UCSD-AML1 (cell line): ENCODE data around the gene ADGRA1.
"Not testable (repeated sequence)": the region's sequence is repeated elsewhere in the genome, so short reads cannot be mapped to it uniquely, and the experiment has no call there.

Source experiments
- DNase-seq: peaks from one replicate; lab custom pipeline; 2025; ENCODE audit not compliant: unreplicated experiment; lab: John Stamatoyannopoulos, UW

ADGRA1 gene, protein sequence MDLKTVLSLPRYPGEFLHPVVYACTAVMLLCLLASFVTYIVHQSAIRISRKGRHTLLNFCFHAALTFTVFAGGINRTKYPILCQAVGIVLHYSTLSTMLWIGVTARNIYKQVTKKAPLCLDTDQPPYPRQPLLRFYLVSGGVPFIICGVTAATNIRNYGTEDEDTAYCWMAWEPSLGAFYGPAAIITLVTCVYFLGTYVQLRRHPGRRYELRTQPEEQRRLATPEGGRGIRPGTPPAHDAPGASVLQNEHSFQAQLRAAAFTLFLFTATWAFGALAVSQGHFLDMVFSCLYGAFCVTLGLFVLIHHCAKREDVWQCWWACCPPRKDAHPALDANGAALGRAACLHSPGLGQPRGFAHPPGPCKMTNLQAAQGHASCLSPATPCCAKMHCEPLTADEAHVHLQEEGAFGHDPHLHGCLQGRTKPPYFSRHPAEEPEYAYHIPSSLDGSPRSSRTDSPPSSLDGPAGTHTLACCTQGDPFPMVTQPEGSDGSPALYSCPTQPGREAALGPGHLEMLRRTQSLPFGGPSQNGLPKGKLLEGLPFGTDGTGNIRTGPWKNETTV

DNA sequence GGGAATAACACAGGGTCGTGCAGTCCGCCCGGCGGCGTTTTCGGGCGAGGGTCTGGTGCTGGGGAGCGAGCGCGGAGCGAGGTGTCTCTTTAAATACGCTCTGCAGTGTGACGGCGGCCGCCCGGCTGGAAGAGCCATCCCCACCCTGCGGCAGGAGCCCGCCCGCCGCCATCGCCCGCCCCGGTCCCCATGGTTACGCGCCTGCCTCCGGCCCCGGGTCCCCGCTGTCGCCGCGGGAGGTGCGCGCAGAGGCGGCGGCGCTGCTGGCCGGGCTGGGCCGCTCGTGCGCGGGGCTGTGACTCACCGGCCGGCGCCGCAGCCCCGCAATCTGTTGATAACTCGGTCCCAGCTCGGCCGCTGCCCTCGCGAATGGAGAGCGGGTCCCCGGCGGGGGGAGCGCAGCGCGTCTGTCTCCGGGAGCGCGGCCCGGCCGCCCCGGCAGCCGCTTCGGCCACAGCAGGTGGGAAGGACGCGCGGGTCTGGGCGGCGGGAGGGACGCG is at the start of gene ADGRA1:
ADGRA1 (plus strand) TSS at position 246 of the 500 bp plus-strand sequence. CDS start 986 bp downstream, outside the sequence.
- DNase-seq: no peak

- DNase-seq: no peak
Observed at GRCh38 chr10:133038036-133038823, 49.5 kb upstream of the ADGRA1 start.

GRCh38 chr10:133039107-133039802 is 48.5 kb upstream of the ADGRA1 start:
- no peak for DNase-seq

DNA sequence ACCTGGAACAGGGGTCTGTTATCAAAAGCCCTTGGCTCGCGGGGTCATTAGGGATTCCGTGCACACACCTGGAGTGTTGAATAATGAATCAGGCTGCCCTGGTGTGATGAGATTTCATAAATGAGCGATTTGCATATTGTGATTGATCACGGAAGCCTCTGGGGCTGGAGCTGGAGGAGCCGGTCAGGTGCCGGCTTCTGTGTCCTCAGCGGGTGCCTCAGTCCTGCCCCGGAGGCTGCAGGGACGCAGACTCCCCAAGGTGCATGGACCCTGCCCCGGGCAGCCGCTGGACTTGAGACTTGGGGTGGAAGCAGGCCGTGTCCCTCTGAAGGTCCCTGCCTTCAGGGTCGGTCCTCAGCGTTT is 47.9 kb upstream of the ADGRA1 start:
- no peak for DNase-seq

- no peak for DNase-seq
Observed at GRCh38 chr10:133040198-133040597, 47.5 kb upstream of the ADGRA1 start.

- DNase-seq: no peak
Observed at GRCh38 chr10:133041101-133041500, 46.6 kb upstream of the ADGRA1 start.

GRCh38 chr10:133042061-133042460 is 45.7 kb upstream of the ADGRA1 start:
- no peak for DNase-seq

GRCh38 chr10:133042816-133043215 is 44.9 kb upstream of the ADGRA1 start:
- DNase-seq: no peak

GRCh38 chr10:133043541-133044225 is 44.0 kb upstream of the ADGRA1 start:
- DNase-seq: no peak

- no peak for DNase-seq
Observed at GRCh38 chr10:133044401-133044811, 43.3 kb upstream of the ADGRA1 start.

DNA sequence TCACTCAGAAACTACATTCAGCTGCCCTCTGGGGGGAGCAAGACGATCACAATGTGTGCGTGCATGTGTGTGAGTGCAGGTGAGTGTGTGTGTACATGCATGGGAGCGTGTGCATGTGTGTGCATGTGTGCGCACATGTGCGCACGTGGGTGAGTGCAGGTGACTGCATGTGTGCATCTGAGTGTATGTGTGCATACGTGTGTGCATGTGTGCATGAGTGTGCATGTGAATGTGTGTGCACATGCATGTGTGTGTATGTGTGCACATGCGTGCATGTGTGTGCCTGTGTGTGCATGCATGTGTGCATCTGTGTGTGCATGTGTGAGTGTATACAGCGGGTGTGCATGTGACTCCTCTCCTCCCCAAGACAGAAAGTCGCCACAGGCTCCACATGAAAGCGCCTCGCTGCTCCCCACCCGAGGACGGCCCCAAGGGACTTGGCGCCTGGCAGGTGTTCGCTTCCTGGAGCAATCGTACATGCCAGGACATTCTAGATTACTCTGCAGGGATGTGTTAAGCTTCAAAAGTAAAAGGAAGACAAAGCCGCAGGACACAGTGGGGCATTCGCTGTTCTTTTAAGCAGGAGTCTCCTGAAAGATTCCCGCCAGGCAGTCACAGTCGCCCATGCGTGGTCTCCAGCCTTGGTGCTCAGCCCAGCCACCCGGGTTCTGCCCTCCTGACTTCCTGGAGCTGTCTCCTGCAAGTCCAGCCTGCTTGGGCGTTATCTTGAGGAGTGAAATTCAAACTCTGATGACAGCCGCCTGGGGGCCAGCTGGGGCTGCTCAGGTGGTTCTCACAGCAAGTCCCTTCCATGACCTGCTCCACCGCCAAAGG is 42.0 kb upstream of the ADGRA1 start:
- no peak for DNase-seq

DNA sequence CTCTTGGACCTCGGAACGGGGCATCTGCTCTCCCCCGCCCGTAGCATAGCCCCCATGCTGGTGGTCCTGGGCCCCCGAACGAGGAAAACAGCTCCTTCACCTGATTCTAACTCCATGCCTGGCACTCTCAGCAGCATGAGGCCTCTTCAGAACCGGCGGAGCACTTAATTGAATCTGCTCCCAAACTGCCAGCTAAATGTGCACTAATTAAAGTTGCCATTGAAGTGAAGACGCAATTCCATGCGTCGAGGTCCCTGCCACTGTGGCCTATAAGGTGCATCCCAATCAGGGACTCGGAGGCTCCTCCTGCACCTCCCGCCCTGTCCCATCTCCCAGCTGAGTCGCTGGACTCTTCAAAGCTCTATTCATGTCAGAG is 41.3 kb upstream of the ADGRA1 start:
- DNase-seq: no peak

DNA sequence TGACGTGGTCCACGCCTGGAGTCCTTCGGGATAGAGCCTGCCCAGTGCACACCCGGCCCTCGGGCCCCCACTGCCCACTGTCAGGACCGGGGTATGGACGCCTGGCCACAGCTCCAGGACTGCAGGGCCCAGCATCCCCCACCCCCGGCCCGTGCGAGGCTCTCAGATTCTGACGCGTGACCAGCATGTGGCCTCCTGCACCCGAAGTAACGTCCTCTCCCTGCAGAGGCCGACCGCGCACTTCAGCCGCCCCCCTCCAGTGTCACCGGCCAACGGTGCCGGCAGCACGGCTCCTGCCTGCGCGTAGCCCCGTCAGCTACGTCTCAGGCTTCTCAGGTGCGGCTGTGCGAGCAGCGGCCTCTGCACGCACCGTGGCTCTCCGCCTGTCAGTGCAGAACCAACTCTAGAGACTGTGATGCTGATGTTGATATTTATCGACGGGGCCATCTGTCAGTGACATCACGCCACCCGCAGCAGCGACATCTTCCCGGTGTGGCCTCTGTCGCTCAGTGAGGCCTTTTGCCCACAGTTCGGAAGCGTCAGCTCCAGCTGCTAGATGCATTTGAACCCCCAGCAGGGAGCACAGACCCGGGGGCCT is 40.1 kb upstream of the ADGRA1 start:
- DNase-seq: no peak

DNA sequence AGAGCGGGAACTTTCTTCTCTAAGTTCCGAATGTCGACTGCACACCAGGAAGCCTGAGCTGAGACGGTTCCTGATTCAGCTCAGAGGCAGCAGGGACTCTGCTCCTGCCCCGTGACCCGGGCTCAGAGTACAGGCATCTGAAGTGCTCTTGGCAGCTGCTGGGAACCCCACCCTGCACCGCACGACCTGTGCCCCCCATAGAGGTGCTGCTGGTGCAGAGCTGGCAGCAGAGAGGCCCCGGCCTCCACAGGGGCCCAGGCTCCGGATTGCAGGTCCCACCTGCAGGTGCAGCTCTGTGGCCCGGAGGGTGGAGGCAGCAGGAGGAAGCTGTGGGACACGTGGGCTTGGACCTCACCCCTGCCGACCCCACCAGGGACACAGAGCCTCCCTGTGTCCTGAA is 39.5 kb upstream of the ADGRA1 start:
- no peak for DNase-seq

DNA sequence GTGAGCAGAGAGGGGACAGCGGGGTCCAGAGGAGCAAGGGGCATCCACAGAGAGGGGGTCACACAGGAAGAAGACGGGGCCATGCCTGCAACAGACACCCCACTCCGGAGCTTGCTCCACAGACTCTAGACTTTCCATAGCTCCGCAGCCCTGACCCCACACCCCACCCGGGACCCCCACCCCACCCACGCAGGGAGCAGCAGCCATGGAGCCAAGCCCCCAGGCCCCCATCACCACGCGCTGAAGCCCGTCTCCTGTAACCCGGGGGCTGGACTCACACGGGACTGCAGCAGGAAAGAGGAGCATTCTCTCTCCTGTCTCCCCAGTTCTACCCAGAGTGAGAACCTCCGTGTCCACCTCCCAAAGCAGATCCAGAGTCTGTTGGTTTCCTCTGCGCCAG is 38.8 kb upstream of the ADGRA1 start:
- no peak for DNase-seq

- DNase-seq: no peak
Observed at GRCh38 chr10:133049639-133050038, 38.1 kb upstream of the ADGRA1 start.

DNA sequence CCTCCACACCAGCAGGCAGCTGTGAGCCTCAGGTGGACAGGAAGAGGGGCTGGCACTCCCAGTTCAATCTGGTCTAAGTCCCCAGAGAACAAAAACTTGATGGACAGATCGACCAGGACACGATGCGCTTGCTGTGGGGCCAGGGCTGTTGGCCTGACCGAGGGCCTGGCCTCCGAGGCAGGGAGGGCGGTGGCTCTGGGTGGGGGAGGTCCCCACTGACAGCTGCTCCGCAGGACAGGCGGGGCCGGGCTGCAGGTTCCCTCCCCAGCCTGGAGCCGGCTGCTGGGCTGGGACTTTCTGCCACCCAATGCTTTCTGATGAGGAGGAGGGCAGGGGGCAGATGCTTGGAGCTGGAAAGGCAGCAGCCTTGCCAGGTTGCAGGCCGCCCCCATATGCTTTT is 37.4 kb upstream of the ADGRA1 start:
- no peak for DNase-seq

- DNase-seq: no peak
Observed at GRCh38 chr10:133052076-133052475, 35.6 kb upstream of the ADGRA1 start.

DNA sequence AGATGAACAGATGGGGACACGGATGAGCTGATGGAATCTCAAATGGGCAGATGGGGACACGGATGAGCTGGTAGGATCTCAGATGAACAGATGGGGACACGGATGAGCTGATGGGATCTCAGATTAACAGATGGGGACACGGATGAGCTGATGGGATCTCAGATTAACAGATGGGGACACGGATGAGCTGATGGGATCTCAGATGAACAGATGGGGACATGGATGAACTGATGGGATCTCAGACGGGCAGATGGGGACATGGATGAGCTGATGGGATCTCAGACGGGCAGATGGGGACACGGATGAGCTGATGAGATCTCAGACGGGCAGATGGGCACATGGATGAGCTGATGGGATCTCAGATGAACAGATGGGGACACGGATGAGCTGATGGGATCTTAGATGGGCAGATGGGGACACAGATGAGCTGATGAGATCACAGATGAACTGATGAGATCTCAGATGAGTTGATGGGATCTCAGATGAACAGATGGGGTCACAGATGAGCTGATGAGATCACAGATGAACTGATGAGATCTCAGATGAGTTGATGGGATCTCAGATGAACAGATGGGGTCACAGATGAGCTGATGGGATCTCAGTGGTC is 34.1 kb upstream of the ADGRA1 start:
- DNase-seq: not testable (repeated sequence)
